SU-DHL-6 (cell line): ENCODE results near the gene TBX19.

Experiments used
- H2AFZ ChIP-seq: fragments of 200-600 bp; sonication (generic); 2 replicates; pipeline ENCODE4 v1.6.1; 2014; ENCODE audit warnings: low read depth, mild to moderate bottlenecking, moderate library complexity, mixed read lengths, antibody characterized with exemption, low read length; ENCODE audit not compliant: severe bottlenecking
- H3F3A ChIP-seq: fragments of 200-600 bp; shearing (Covaris generic); 2 replicates; pipeline ENCODE4 v1.6.0; 2016; ENCODE audit warnings: antibody characterized with exemption, mild to moderate bottlenecking; ENCODE audit not compliant: insufficient read depth
- H3K27ac ChIP-seq: fragments of 200-600 bp; sonication (generic); 2 replicates; pipeline ENCODE4 v1.5.1; 2016; ENCODE audit warnings: low read depth, mild to moderate bottlenecking, low read length, moderate library complexity, mixed read lengths
- H3K27me3 ChIP-seq: fragments of 200-600 bp; sonication (generic), shearing (Covaris generic); 2 replicates; pipeline ENCODE4 v1.6.0; 2014; ENCODE audit warnings: mild to moderate bottlenecking, low read length
- H3K36me3 ChIP-seq: fragments of 200-600 bp; sonication (generic); 2 replicates; pipeline ENCODE4 v1.6.1; 2014; ENCODE audit warnings: mild to moderate bottlenecking, low read length, mixed read lengths
- H3K4me2 ChIP-seq: fragments of 300-600, 200-600 bp; shearing (Covaris generic), sonication (generic); 2 replicates; pipeline ENCODE4 v1.6.0; 2014; ENCODE audit warnings: low read length, low read depth, mild to moderate bottlenecking; ENCODE audit not compliant: poor library complexity, severe bottlenecking
- H3K4me3 ChIP-seq: fragments of 200-600 bp; sonication (generic); 2 replicates; pipeline ENCODE4 v1.5.1; 2014; ENCODE audit warnings: antibody characterized with exemption, low read length, mild to moderate bottlenecking, mixed read lengths; ENCODE audit not compliant: insufficient read depth, poor library complexity, severe bottlenecking
- H3K79me2 ChIP-seq: fragments of 200-600 bp; sonication (generic); 2 replicates; pipeline ENCODE4 v1.6.1; 2014; ENCODE audit warnings: mild to moderate bottlenecking, low read length, moderate library complexity; ENCODE audit not compliant: insufficient read depth
- H3K9ac ChIP-seq: fragments of 200-600 bp; sonication (generic); 2 replicates; pipeline ENCODE4 v1.7.0; 2014; ENCODE audit warnings: mild to moderate bottlenecking, low read length
- H3K9me2 ChIP-seq: fragments of 200-600 bp; sonication (generic); replicated peaks from 2 replicates; pipeline ENCODE4 v1.6.1; 2014; ENCODE audit warnings: low read length; ENCODE audit not compliant: insufficient read depth
- H3K9me3 ChIP-seq: fragments of 200-600 bp; sonication (generic); 2 replicates; pipeline ENCODE4 v1.6.1; 2014; ENCODE audit warnings: low read length, mixed read lengths; ENCODE audit not compliant: insufficient read depth
- H4K20me1 ChIP-seq: fragments of 200-600 bp; sonication (generic); 2 replicates; pipeline ENCODE4 v1.6.1; 2014; ENCODE audit warnings: low read depth, mild to moderate bottlenecking, antibody characterized with exemption, low read length, moderate library complexity, mixed read lengths
- EZH2phosphoT487 ChIP-seq: fragments of 200-600 bp; sonication (generic), shearing (Covaris generic); conservative IDR thresholded peaks from 2 replicates; pipeline ENCODE4 v1.6.1; 2018; ENCODE audit warnings: mild to moderate bottlenecking, antibody characterized with exemption, low read length, moderate library complexity, mixed read lengths
- TF ChIP-seq, protein P1 (sequence below): fragments of 200-600 bp; sonication (generic); IDR thresholded peaks from one replicate; pipeline ENCODE4 v1.5.1; 2017; ENCODE audit warnings: antibody characterized with exemption, mild to moderate bottlenecking, low read length, moderate library complexity; ENCODE audit not compliant: insufficient read depth, poor library complexity, severe bottlenecking

TBX19 gene

DNA sequence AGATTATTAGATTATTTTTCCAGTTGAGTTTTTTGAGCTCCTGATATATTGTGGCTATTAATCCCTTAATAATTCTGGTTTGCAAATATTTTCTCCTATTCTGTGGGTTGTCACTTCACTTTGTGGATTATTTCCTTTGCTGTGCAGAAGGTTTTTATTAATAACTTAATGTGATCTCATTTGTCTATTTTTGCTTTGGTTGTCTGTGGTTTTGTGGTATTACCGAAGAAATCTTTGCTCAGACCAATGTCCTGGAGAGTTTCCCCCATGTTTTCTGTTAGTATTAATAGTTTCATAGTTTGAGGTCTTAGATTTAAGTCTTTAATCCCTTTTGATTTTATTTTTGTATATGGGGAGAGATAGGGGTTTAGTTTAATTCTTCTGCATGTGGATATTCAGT, 7.1 kb upstream of the TBX19 start:
- TF ChIP-seq EZH2phosphoT487: no peak
- TF ChIP-seq, protein P1, sequence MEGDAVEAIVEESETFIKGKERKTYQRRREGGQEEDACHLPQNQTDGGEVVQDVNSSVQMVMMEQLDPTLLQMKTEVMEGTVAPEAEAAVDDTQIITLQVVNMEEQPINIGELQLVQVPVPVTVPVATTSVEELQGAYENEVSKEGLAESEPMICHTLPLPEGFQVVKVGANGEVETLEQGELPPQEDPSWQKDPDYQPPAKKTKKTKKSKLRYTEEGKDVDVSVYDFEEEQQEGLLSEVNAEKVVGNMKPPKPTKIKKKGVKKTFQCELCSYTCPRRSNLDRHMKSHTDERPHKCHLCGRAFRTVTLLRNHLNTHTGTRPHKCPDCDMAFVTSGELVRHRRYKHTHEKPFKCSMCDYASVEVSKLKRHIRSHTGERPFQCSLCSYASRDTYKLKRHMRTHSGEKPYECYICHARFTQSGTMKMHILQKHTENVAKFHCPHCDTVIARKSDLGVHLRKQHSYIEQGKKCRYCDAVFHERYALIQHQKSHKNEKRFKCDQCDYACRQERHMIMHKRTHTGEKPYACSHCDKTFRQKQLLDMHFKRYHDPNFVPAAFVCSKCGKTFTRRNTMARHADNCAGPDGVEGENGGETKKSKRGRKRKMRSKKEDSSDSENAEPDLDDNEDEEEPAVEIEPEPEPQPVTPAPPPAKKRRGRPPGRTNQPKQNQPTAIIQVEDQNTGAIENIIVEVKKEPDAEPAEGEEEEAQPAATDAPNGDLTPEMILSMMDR: no peak
- no peak overlapping the region for H3K4me2 ChIP-seq

DNA sequence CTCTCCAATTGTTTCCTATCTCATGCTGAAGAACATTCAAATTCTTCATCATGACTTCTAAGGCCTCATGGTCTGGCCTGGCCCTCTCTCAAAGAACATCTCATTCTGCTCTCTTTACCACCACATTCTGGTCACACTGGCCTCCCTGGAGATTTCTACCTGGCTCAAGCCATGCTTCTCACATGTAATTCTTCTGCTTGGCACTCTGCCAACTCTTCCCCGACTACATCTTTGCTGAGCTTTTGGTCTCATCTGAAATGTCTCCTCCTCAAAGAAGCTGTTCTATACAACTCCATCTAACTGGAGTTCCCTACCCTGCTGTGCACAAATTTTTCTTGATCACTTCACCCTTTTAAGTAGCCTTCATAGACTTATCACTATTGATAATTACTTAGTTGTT, 1.4 kb upstream of the TBX19 start:
- Histone ChIP-seq H3K27ac (no peak overlapping the region), H2AFZ (no peak overlapping the region), H3K4me3 (no peak overlapping the region), H4K20me1 (no peaks in the 10 kb centered on the region), H3F3A (no peaks in the 10 kb centered on the region), H3K36me3 (no peaks in the 10 kb centered on the region), H3K9me3 (no peaks in the 10 kb centered on the region), H3K9me2 (no peaks in the 10 kb centered on the region), H3K27me3 (no peaks in the 10 kb centered on the region), H3K79me2 (no peaks in the 10 kb centered on the region), H3K9ac (no peak overlapping the region), H3K4me2 (no peak overlapping the region)
- TF ChIP-seq, protein P1: no peak
- TF ChIP-seq EZH2phosphoT487: no peak

More for the DNA sequence above, 7.1 kb upstream of the TBX19 start:
- no peak overlapping the region for H2AFZ ChIP-seq
- H4K20me1 ChIP-seq: no peaks in the 10 kb centered on the region
- H3K4me3 ChIP-seq: no peak overlapping the region
- H3K79me2 ChIP-seq: no peaks in the 10 kb centered on the region
- no peaks in the 10 kb centered on the region for H3K9me3 ChIP-seq
- no peaks in the 10 kb centered on the region for H3F3A ChIP-seq
- no peaks in the 10 kb centered on the region for H3K9me2 ChIP-seq
- H3K36me3 ChIP-seq: no peaks in the 10 kb centered on the region
- H3K27ac ChIP-seq: no peak overlapping the region
- no peaks in the 10 kb centered on the region for H3K27me3 ChIP-seq
- no peak overlapping the region for H3K9ac ChIP-seq

DNA sequence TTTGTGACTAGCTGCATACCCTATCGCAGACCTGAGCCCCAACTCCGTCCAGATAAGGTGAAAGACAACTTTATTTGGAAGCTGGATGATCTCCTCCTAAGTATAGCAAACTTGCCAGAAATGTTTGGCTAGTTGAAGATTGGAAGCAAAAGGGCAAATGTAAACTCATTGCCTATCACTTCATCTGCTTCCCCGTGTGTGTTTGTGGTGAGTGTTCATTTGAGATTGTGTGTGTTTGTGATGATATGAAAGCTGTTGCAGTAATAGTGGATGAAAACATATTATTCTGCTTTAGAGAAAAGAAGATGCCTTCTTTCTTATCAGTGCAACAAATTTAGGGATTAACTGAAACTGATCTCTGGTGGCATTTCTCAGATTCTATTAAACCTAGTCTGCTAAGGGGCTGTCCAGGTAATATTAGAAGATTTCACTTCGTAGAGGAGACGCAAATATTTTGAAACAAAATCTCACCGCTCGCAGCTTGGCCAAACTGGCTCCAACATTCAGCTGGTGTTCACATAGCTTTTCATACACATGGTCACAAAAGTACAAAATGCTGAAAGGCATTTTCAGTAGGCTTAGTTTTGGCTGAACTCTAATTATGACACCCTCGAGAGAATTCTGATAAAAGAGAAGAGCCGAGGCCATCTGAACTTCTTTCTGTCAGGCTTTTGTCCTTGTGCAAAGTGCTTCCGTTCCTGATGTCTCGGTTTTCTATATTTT, 1.1 kb downstream of the TBX19 start:
- no peak for TF ChIP-seq EZH2phosphoT487
- TF ChIP-seq, protein P1: no peak
- no peaks in the 10 kb centered on the region for H3K79me2 ChIP-seq
- H2AFZ ChIP-seq: no peak overlapping the region
- H3K4me3 ChIP-seq: no peak overlapping the region
- H3K27ac ChIP-seq: no peak overlapping the region
- no peaks in the 10 kb centered on the region for H3K9me3 ChIP-seq
- no peaks in the 10 kb centered on the region for H3F3A ChIP-seq
- no peak overlapping the region for H3K4me2 ChIP-seq
- no peaks in the 10 kb centered on the region for H4K20me1 ChIP-seq
- H3K9me2 ChIP-seq: no peaks in the 10 kb centered on the region
- H3K9ac ChIP-seq: no peak overlapping the region
- H3K36me3 ChIP-seq: no peaks in the 10 kb centered on the region
- H3K27me3 ChIP-seq: no peaks in the 10 kb centered on the region
